Measurements from ENCODE around the gene MOV10.

DNA sequence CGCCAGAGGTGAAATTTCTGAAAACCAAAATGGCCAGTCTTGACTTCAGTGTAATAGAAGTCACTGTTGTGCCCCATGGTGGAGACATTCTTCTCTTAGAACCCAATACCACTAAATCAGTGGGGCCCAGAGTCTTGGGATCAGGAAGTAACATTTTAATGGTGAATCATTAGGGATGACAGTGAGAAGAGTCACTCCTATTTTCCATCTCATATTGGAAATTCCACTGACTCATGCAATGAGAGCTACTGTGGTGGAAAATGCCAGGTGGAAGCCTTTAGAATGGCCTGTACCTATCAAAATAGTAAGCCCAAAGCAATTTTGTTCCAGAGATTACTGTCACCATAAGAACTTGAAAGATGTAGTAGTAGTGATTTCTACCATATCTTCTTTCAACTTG lies 61.3 kb downstream of the MOV10 start:
- no peak for TF ChIP-seq EZH2 (IDR thresholded peaks at IDR 0.05; ENCODE audit: borderline replicate concordance, low read depth, low read length, severe bottlenecking)
- TF ChIP-seq, protein P1, sequence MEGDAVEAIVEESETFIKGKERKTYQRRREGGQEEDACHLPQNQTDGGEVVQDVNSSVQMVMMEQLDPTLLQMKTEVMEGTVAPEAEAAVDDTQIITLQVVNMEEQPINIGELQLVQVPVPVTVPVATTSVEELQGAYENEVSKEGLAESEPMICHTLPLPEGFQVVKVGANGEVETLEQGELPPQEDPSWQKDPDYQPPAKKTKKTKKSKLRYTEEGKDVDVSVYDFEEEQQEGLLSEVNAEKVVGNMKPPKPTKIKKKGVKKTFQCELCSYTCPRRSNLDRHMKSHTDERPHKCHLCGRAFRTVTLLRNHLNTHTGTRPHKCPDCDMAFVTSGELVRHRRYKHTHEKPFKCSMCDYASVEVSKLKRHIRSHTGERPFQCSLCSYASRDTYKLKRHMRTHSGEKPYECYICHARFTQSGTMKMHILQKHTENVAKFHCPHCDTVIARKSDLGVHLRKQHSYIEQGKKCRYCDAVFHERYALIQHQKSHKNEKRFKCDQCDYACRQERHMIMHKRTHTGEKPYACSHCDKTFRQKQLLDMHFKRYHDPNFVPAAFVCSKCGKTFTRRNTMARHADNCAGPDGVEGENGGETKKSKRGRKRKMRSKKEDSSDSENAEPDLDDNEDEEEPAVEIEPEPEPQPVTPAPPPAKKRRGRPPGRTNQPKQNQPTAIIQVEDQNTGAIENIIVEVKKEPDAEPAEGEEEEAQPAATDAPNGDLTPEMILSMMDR (IDR thresholded peaks at IDR 0.05; ENCODE audit: borderline replicate concordance, extremely low read depth, low read length, poor library complexity, severe bottlenecking) = no peak

Measured in DND-41 (cell line).